Measurements from ENCODE around the gene FRMPD4. TPM values are rescaled to one million over a fixed set of nuclear protein-coding genes. Genes with fewer than 3 reads are reported as not detected.
"Not testable (repeated sequence)": the region's sequence is repeated elsewhere in the genome, so short reads cannot be mapped to it uniquely, and the experiment has no call there.

The FRMPD4 gene
- total RNA-seq, 1 donor from 2014 or later, result 0.13 TPM

DNA sequence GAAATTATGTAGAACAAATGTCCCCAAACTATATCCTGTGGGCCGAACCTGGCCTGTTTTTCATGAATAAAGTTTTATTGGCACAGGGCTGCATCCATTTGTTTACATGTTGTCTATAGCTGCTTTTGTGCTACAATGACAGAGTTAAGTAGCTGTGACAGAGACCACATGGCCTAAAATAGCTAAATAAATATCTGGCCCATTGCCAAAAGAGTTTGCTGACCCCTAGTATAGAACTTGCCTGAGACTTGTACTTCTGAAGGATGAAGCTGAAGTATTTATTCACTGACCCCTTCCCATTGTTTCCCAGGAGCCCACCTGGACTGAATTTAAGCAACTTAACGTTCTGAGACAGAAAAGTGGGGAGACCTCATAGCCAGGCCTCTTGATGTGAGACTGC lies 325.6 kb downstream of the FRMPD4 start:
- ATAC-seq, result no peak
- no peak for DNase-seq (ENCODE audit: low spot score)
- intact Hi-C loops (cut with DNase I), result no loop called here

DNA sequence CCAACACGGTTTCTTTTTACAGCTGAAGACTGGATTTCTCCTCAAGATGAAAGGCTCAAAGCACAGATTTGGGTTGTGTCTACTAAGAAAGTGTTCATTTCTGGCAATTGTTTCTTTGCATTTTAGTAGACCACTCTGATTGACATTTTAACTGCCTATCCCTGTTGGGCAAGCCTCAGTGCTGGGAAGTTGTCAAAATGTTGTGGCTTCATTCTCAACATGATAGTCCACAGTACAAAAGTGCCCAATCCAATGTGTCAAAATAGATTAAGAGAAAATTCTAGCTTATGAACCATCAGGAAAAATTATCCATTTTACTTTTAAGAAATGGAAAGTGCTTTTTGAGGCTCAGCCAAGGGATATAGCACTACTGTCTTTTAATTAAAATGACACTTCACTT lies 329.0 kb downstream of the FRMPD4 start:
- DNase-seq (ENCODE audit: low spot score), result no peak
- intact Hi-C loops (cut with DNase I), result no loop called here
- ATAC-seq, result no peak

DNA sequence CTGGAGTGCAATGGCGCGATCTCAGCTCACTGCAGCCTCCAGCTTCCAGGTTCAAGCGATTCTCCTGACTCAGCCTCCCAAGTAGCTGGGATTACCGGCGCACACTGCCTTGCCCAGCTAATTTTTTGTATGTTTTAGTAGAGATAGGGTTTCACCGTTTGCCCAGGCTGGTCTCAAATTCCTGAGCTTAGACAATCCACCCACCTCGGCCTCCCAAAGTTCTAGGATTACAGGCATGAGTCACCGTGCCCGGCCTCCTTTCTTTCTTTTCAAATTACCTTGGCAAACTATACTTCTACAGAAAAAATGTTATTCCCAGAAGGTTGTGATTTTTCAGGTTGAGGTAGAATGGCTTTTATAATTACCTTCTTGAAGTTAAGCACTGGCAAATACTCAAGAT lies 331.0 kb downstream of the FRMPD4 start:
- ATAC-seq (no peak), DNase-seq (ENCODE audit: low spot score) (no peak)
- intact Hi-C loops (cut with DNase I), result no loop called here

DNA sequence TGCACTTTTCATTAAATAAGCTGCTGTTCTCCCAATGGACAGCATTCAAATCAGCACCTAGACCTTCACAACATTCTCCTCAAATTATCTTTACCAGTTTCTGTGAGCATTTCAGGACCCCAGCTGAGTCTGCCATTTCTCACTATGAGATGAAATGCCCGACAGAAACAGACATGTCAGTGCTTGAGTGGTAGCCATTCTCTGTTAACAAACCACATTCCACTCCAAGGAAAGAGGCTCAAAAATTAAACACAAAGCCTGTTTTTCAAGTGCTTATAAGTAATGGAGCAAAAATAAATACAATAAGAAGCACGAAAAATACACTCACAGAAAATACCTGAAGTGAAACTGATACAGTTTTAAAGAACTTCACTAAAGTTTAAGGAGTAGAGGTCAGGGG lies 332.8 kb downstream of the FRMPD4 start:
- no peak for DNase-seq (ENCODE audit: low spot score)
- ATAC-seq, result no peak
- intact Hi-C loops (cut with DNase I), result no loop called here

DNA sequence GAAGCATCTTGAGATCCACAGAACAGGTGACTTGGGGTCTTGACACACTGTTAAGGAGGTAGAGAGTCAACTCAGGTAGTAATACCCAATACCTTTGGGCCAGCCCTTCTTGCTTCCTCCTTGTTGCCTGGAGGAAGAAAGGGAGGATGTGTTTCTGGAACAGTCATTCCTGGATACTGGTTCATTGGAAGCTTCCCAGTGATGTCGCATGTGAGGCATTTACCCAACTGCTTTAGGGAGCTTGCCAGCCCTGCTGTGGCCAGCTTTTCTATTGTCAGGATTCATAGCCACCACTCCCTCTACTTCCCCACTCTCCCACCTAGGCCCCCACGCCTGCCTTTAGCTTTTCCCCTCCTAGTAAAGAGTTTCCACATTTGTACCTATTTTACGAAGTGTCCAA lies 342.7 kb downstream of the FRMPD4 start:
- DNase-seq (ENCODE audit: low spot score) (no peak), ATAC-seq (no peak)
- intact Hi-C loops (cut with DNase I), result no loop called here

DNA sequence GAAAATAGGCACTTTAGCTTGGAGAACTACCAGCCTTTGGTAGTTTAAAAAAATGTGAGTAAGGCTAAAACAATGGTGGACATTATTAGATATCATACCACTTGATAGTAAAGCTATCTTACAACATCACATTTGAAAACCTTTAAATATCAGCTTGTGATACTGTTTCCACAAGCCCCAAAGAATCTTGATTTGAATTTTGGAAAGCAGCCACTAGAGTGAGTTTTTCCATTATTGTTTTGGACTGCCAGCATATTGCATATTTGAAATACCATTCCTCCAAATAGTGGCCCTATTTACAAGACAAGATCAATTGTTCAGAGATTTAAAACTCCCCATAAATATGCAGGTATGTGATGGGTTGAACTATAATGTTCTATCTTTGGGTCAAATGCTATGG lies 349.9 kb downstream of the FRMPD4 start:
- ATAC-seq (no peak), DNase-seq (ENCODE audit: low spot score) (no peak)
- intact Hi-C loops (cut with DNase I), result no loop called here

DNA sequence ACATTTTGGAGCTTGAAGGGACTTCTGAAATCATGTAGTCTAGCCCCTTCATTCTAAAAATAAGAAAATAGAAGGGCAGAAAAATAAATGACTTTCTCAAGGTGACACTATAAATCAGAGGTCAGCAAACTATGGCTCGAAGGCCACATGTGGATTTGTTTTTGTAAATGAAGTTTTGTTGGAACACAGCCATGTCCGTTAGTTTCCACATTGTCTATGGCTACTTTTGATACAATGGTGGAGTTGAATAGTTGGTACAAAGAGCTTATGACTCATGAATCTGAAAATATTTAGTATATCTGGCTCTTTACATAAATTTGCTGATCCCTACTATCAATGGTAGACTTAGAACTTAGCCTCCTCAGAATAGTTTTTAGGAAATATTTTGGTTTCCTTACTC lies 350.5 kb downstream of the FRMPD4 start:
- intact Hi-C loops (cut with DNase I), result no loop called here
- no peak for ATAC-seq

DNA sequence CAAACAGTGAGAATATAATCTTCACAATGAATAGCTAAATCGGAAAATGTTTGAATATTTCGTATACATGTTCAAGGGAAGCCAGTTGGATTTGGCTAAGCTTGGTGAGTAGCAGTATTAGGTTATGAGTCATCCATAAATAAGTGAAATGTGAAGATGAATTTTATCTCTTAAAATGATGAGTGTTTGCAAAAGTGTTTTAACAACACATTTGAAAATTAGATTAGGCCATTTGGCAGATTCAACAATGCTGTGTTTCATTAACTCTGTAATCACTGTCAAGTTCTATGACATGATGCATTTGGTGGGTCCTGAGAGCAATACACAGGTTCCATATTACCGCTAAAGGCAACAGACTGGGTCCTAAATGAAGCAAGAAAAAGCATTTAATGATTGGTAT lies 351.1 kb downstream of the FRMPD4 start:
- no peak for DNase-seq (ENCODE audit: low spot score)
- intact Hi-C loops (cut with DNase I), result no loop called here
- no peak for ATAC-seq

More for the DNA sequence above, 350.5 kb downstream of the FRMPD4 start:
- no peak for DNase-seq (ENCODE audit: low spot score)

DNA sequence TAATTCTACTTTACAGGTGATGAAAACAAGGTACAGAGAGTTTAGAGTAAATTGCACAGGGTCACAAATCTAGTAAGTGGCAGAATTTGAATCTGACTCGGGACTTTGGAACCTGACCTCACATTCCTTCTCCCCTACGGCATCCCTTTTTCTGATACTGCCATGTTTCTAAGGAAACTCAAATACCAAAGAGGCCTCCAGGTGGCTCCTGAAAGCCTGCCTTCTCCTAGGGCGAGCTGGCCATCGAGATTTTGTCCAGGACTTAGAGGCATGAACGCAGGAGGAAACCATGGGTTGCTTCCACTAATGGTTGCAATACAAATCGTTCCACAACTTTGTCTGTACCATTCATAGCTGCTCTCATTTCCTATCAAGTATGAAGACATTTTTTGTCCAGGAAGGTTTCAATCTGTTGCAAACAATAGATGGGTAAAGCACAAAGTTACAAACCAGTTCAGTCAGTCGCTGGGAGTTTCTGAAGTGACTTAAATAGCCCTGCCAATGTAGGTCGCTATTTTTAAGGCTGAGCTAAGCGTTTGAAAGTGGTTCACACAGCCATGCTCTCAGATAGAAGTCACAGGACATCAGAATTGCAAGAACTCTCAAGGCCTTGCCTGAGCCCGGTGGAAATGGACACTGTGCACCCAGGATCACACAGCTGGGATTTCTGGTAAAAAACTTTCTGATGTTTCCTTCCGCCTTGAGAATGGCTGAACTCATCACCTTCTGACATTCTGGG lies 356.3 kb downstream of the FRMPD4 start:
- ATAC-seq (no peak), DNase-seq (ENCODE audit: low spot score) (no peak)
- intact Hi-C loops (cut with DNase I), result no loop called here

DNA sequence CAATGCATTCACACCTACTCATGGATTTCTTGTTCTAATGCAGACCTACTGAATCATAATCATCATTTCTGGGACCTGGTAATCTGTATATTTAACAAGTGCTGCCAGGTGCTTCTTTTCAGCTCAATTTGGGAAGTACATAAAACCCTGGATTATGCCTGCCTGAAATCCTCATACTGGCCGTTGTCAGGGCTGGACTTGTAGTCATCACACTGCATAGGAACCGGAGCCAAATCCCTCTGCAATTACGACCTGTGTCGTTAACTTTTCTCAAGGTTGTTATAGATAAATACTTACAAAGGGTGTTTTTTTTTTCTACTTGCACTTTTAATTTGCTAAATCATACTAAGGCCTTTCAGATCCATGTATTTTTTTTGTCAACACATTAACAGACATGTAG lies 358.1 kb downstream of the FRMPD4 start:
- ATAC-seq (no peak), DNase-seq (ENCODE audit: low spot score) (no peak)
- intact Hi-C loops (cut with DNase I), result no loop called here

DNA sequence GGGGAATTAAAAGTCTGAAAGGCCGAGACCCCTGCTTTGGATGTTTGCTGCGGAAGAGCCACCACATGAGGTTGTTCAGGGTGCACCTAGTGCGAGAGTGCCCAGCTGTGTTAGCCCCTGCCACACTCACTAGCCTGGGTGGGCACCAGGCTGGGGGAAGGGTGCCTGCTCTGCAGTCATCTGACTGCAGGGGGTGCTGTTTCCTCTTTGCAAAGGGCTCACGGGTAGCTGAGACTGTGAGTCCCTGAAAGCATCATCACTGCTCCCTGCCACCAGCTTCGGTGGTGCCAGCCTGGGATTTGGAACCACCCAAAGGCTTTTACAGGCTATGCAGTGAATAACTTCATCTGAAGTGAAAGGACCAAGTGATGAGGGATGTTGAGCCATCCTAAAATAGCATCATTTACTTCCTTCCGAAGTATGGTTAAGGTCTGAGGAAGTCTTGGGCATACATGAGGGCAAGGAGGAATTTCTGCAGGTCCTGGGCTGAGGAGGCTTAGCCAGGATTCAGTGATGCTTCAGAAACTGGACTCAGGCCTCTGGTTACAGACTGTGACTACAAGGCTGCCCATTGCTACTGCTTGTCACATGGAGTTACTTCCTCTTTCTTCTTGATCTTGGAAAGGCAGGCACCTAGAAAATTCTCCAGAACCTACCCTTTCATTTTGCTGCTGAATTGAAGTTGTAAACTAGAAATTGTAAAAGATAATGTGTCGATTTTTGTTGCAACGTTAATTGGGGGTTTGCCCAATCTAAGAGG lies 359.7 kb downstream of the FRMPD4 start:
- ATAC-seq (no peak), DNase-seq (ENCODE audit: low spot score) (no peak)
- intact Hi-C loops (cut with DNase I), result no loop called here

DNA sequence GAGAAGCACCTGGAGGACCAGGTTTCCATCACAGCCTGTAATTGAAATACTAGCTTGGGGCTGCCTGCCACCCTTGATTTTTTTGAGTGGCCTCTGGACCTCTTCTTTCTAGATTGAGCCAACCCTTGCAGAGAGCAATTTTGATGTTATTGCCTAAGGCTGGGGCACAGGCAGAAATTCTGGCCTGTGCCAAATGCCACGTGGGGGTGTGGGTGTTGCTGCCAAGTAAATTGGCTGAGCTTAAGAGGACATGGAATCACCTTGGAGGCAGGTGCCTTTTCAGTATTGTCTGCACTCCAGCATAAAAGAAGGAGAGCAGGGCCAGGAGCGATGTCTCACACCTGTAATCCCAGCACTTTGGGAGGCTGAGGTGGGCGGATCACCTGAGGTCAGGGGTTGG lies 366.9 kb downstream of the FRMPD4 start:
- DNase-seq (ENCODE audit: low spot score) (no peak), ATAC-seq (no peak)
- intact Hi-C loops (cut with DNase I), result no loop called here

DNA sequence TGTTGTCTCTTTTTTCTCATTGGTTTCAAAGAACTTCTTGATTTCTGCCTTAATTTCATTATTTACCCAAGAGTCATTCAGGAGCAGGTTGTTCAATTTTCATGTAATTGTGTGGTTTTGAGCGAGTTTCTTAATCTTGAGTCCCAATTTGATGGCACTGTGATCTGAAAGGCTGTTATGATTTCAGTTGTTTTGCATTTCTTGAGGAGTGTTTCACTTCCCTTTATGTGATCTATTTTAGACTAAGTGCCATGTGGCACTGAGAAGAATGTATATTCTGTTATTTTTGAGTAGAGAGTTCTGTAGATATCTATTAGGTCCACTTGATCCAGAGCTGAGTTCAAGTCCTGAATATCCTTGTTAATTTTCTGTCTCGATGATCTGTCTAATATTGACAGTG lies 377.1 kb downstream of the FRMPD4 start:
- DNase-seq (ENCODE audit: low spot score); ATAC-seq; intact Hi-C loops (cut with DNase I): not testable (repeated sequence)

DNA sequence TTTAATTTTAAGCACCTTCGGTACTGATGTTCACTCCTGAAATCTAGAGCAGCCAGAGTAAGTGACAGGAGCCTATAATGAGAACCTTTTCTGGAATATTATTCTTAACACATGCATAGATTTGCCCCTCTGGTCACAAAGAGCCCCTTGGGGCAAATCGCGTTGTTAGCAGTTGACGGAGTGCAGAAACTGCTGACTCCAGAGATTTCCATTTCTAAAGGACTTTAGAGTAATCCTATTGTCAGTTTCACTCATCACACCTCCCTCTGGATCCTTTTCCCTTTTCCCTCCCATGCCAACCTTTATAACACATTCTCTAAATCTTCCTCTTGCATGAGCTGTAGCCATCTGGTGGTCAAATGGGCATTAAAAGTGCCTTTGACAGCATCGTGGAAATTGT lies 388.0 kb downstream of the FRMPD4 start:
- DNase-seq (ENCODE audit: low spot score), result no peak
- no peak for ATAC-seq
- intact Hi-C loops (cut with DNase I), result no loop called here

DNA sequence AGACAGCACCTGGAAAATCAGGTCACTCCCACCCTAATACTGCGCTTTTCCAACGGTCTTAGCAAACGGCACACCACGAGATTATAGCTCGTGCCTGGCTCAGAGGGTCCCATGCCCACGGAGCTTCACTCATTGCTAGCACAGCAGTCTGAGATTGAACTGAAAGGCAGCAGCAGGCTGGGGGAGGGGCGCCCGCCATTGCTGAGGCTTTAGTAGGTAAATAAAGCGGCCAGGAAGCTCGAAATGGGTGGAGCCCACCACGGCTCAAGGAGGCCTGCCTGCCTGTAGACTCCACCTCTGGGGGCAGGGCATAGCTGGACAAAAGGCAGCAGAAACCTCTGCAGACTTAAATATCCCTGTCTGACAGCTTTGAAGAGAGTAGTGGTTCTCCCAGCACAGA lies 399.8 kb downstream of the FRMPD4 start:
- ATAC-seq; intact Hi-C loops (cut with DNase I); DNase-seq (ENCODE audit: low spot score): not testable (repeated sequence)

DNA sequence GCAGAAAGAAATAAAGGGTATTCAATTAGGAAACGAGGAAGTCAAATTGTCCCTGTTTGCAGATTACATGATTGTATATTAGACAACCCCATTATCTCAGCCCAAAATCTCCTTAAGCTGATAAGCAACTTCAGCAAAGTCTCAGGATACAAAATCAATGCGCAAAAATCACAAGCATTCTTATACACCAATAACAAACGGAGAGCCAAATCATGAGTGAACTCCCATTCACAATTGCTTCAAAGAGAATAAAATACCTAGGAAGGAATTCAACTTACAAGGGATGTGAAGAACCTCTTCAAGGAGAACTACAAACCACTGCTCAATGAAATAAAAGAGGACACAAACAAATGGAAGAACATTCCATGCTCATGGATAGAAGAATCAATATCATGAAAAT lies 404.0 kb downstream of the FRMPD4 start:
- intact Hi-C loops (cut with DNase I); DNase-seq (ENCODE audit: low spot score); ATAC-seq: not testable (repeated sequence)

DNA sequence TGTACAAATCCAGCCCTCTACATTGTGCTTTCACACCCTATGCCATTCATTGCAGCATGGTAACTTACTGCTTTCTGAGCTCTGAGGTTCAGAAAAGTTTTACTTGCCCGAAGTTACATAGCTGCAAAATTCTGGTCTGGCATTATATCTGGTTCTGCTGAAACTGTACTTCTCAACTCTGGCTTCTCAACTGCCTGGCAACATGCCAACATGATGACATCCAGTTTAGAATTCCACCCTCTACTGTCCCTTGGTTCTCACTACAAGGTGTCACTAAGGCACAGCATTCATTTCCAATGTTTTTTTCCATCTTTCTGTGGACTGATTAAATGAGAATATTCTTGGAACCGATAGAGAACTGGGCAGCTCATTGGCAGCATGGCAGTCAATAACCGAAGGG lies 410.1 kb downstream of the FRMPD4 start:
- ATAC-seq, result no peak
- no peak for DNase-seq (ENCODE audit: low spot score)
- intact Hi-C loops (cut with DNase I), result no loop called here

DNA sequence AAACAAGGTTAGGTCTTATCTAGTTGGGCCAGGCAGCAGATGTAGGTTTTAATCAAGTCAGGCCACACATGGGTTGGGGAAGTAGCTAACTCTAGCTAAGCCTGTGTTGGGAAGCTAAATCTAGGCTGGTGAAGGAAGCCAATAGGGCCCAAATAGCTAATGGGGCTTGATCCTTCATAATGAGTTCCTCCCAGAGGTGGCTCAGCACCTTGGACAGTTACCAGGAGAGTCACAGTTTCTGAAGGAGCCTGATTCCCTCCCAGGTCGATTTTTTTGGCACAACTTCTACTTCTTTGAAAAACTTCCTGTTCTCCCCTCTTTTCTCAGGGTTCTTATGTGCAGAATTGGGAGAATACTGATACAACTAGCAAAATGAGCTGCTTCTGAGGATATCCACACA lies 410.5 kb downstream of the FRMPD4 start:
- DNase-seq (ENCODE audit: low spot score) (no peak), ATAC-seq (no peak)
- intact Hi-C loops (cut with DNase I), result no loop called here

DNA sequence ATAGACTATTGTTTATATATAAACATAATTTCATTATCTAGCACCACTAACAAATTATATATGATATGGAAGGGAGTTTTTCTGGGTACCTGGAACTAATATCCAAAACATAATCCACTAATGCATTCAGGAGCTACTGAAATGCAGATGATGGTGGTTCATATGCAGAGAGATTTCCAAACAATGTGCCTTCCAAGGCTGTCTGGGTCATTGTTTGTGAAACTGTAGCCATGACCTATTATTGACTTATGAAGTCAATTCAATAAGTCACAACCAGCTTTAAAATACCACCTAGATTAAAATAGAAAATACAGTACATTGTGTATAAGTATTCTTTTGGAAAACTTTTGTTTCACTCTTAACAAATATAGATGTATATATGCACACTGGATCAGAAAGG lies 415.9 kb downstream of the FRMPD4 start:
- intact Hi-C loops (cut with DNase I), result no loop called here
- no peak for DNase-seq (ENCODE audit: low spot score)
- ATAC-seq, result no peak

DNA sequence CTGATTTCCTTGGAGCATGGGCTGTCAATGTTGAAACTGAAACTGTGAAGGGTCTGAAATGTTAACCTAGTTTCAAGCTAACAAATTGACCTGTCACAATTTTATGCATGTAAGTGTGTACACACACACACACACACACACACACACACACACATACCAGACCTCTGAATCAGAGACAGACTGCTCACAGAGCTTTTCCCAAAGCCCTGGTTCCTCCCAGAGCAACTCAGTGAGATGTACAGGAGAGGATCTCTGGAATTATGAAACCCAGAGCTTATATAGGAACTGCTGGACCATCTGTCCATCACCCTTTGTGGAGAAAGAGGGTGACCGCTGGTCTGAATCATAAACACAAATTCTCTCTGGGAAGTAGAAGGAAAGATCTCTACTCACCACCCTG lies 424.8 kb downstream of the FRMPD4 start:
- DNase-seq (ENCODE audit: low spot score) (no peak), ATAC-seq (no peak)
- intact Hi-C loops (cut with DNase I), result no loop called here

DNA sequence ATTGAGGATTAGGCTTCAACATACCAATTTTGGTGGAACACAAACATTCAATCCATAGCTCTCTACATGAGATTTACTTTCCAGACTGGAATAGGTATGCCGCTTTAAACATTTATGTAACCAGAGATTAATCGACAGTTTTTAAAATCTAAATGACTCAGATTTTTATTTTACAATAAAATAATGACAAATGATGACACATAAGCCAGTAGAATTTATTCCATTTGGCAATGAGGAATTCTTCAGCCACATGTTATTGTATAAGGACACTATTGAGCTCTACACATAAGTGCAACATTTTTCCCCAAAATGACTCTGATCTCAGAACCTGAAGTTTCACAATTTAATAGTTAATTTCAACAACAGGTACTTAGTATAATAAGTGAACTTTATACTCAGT lies 425.9 kb downstream of the FRMPD4 start:
- DNase-seq (ENCODE audit: low spot score) (no peak), ATAC-seq (no peak)
- intact Hi-C loops (cut with DNase I), result no loop called here

All from sciatic nerve (tissue), 2 donors.